Measurements from ENCODE around the gene WBP4. TPM values are rescaled to one million over a fixed set of nuclear protein-coding genes. Genes with fewer than 3 reads are reported as not detected.

The WBP4 gene
- total and polyA plus RNA-seq, 9 of the 15 experiments (the other 6 are each of a cell fraction or from before 2014, with no cell fraction given): 5.5 to 12.2 (median 7.9) TPM

GRCh38 chr13:41132512-41133152, 71.3 kb downstream of the WBP4 start, which contains the start of gene KBTBD6 (continued):
- peak; percentile 30 for TF ChIP-seq ZFP36 (IDR thresholded peaks at IDR 0.05; ENCODE audit: low read depth, low read length, partially characterized antibody)
- TF ChIP-seq E2F1 (CRISPR knock-in tag; IDR thresholded peaks at IDR 0.05): no peak
- TF ChIP-seq UBTF (IDR thresholded peaks at IDR 0.05; ENCODE audit: borderline replicate concordance in 1 of 2, low read depth in 2 of 2, low read length in 2 of 2): peak in 1 of 2 experiments; percentile 90; a peak in 2 of 4 replicates
- TF ChIP-seq ZBTB12 (CRISPR knock-in tag; IDR thresholded peaks at IDR 0.05): peak; percentile 71
- TF ChIP-seq HMGXB4 (CRISPR knock-in tag; IDR thresholded peaks at IDR 0.05): no peak
- no peak for TF ChIP-seq TFAM (CRISPR knock-in tag; conservative IDR thresholded peaks at IDR 0.05)
- peak; percentile 69 to 83 for TF ChIP-seq MNT (conservative IDR thresholded peaks at IDR 0.05)
- TF ChIP-seq HDAC3 (IDR thresholded peaks at IDR 0.05; ENCODE audit: borderline replicate concordance, partially characterized antibody): no peak
- peak; percentile 99 for TF ChIP-seq ZBTB1 (CRISPR knock-in tag; IDR thresholded peaks at IDR 0.05; ENCODE audit: borderline replicate concordance, low read depth)
- peak; percentile 43 for TF ChIP-seq HMGN3 (IDR thresholded peaks at IDR 0.05; ENCODE audit: borderline replicate concordance, extremely low read depth, insufficient read length, low read depth, low read length)
- no peak for TF ChIP-seq ZNF583 (CRISPR knock-in tag; IDR thresholded peaks at IDR 0.05)
- no peak for TF ChIP-seq ZNF431 (CRISPR knock-in tag; IDR thresholded peaks at IDR 0.05)
- TF ChIP-seq GABPB1 (CRISPR knock-in tag; IDR thresholded peaks at IDR 0.05): peak; percentile 57; the same call in 1 of the 2 replicates
- peak; percentile 73 for TF ChIP-seq RBFOX2 (IDR thresholded peaks at IDR 0.05; ENCODE audit: low read depth, low read length)
- TF ChIP-seq EGR1 (conservative IDR thresholded peaks at IDR 0.05): peak; percentile 98
- no peak; the same call in 1 of the 2 replicates for TF ChIP-seq NR2C2 (CRISPR knock-in tag; IDR thresholded peaks at IDR 0.05)
- TF ChIP-seq NR2C2 (tag; IDR thresholded peaks at IDR 0.05): peak; percentile 76; the same call in 1 of the 2 replicates
- TF ChIP-seq TAL1 (IDR thresholded peaks at IDR 0.05): no peak
- TF ChIP-seq MBD2 (IDR thresholded peaks at IDR 0.05; ENCODE audit: borderline replicate concordance, low read depth): peak; percentile 82; the same call in 1 of the 2 replicates
- peak; percentile 86 for TF ChIP-seq L3MBTL2 (IDR thresholded peaks at IDR 0.05)

Data from K562 (cell line).